ENCODE measurements around the gene EEFSEC. TPM values are rescaled to one million over a fixed set of nuclear protein-coding genes. Genes with fewer than 3 reads are reported as not detected.

The EEFSEC gene
- total RNA-seq, 1 experiment from 2014 or later = 9.5 TPM

DNA sequence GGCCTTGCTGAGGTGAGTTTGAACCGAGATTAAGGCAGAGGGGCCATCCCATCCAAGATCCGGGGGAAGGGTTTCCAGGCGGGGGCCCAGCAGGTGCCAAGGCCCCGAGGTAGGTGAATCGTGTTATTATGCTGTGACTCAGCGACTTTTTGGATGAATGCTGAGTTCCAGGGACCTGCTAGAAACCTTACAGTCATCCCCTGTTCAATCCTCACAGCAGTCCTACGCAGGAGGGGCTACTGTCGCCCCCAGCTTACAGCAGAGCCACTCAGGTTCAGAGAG, 272.5 kb downstream of the EEFSEC start:
- Histone ChIP-seq H3K56ac (ENCODE audit: insufficient read length, low read depth, low read length) (no peak overlapping the region), H2BK15ac (ENCODE audit: low read depth, low read length) (no peak overlapping the region; the same call in 1 of the 2 replicates), H3K23me2 (ENCODE audit: insufficient read length, low read depth, low read length, poor library complexity, severe bottlenecking) (peaks cover 4% of the 10 kb centered on the region), H3K79me1 (ENCODE audit: insufficient read depth, low read depth, low read length, poor library complexity, severe bottlenecking) (no peaks in the 10 kb centered on the region), H3K27ac (ENCODE audit: insufficient read length, low read depth, low read length) (no peak overlapping the region), H3K27me3 (ENCODE audit: insufficient read depth, low read length) (peaks cover 10% of the 10 kb centered on the region; the same call in 1 of the 2 replicates), H3K4me1 (ENCODE audit: insufficient read depth, low read length) (no peaks in the 10 kb centered on the region; the same call in 1 of the 2 replicates), H4K8ac (replicated peaks; ENCODE audit: insufficient read length, low read depth, low read length) (no peak overlapping the region), H4K91ac (ENCODE audit: insufficient read length, low read depth, low read length) (no peak overlapping the region), H2BK5ac (ENCODE audit: insufficient read length, low read length) (no peak overlapping the region), H3K23ac (ENCODE audit: insufficient read length, low read depth, low read length) (no peak overlapping the region), H2BK12ac (ENCODE audit: insufficient read length, low read depth, low read length) (no peak overlapping the region), H3K4ac (ENCODE audit: low read depth, low read length) (no peak overlapping the region), H2BK20ac (ENCODE audit: low read depth, low read length, poor library complexity, severe bottlenecking) (no peak overlapping the region), H4K5ac (ENCODE audit: insufficient read length, low read depth, low read length) (no peak overlapping the region), H4K20me1 (ENCODE audit: control insufficient read depth, insufficient read depth, insufficient read length) (no peaks in the 10 kb centered on the region), H3K14ac (ENCODE audit: insufficient read depth, low read length) (no peak overlapping the region; the same call in 1 of the 2 replicates), H3T11ph (ENCODE audit: low read length) (no peak overlapping the region), H3K9me3 (ENCODE audit: control insufficient read depth, low read depth, low read length) (no peaks in the 10 kb centered on the region), H2BK120ac (ENCODE audit: low read depth, low read length, poor library complexity, severe bottlenecking) (no peak overlapping the region), H3K4me2 (ENCODE audit: insufficient read depth, insufficient read length, low read length) (peak overlapping the region; percentile 50), H2AFZ (ENCODE audit: low read length) (no peak overlapping the region), H2AK5ac (ENCODE audit: insufficient read length, low read length) (no peak overlapping the region), H3K18ac (ENCODE audit: insufficient read length, low read depth, low read length) (no peak overlapping the region), H3K9ac (ENCODE audit: extremely low read depth, insufficient read length, low read length) (no peak overlapping the region), H3K79me2 (ENCODE audit: insufficient read depth, low read length) (no peaks in the 10 kb centered on the region)
- no peak for DNase-seq
- Mint-ChIP-seq H3K36me3 (ENCODE audit: insufficient read depth in 1 of 3, low read depth in 3 of 3) (no peaks in the 10 kb centered on the region; a peak in 1 of 7 replicates), H3K4me3 (no peak overlapping the region), H3K9me3 (no peaks in the 10 kb centered on the region), H3K4me1 (peaks cover 22 to 31% of the 10 kb centered on the region in 2 experiments), H3K27me3 (ENCODE audit: low read depth) (peaks cover 71% of the 10 kb centered on the region), H3K27ac (no peak overlapping the region)
- TF ChIP-seq, protein P1, sequence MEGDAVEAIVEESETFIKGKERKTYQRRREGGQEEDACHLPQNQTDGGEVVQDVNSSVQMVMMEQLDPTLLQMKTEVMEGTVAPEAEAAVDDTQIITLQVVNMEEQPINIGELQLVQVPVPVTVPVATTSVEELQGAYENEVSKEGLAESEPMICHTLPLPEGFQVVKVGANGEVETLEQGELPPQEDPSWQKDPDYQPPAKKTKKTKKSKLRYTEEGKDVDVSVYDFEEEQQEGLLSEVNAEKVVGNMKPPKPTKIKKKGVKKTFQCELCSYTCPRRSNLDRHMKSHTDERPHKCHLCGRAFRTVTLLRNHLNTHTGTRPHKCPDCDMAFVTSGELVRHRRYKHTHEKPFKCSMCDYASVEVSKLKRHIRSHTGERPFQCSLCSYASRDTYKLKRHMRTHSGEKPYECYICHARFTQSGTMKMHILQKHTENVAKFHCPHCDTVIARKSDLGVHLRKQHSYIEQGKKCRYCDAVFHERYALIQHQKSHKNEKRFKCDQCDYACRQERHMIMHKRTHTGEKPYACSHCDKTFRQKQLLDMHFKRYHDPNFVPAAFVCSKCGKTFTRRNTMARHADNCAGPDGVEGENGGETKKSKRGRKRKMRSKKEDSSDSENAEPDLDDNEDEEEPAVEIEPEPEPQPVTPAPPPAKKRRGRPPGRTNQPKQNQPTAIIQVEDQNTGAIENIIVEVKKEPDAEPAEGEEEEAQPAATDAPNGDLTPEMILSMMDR (conservative IDR thresholded peaks at IDR 0.05) = no peak
- no CpG with 5 or more reads among the region's 8 CpGs for WGBS (ENCODE audit: extremely low coverage, insufficient read length, low lambda C conversion rate)
